NCI-H2196 treated with DMSO at 0.1 percent for 48 hours (cell line): ENCODE results near the gene S100A4.
A peak's percentile ranks its signal among the peaks of the same experiment; 100 is the strongest.

Experiments
- DNase-seq: peaks from one replicate; lab custom pipeline; 2025; ENCODE audit not compliant: unreplicated experiment; lab: John Stamatoyannopoulos, UW

Gene S100A4

DNA sequence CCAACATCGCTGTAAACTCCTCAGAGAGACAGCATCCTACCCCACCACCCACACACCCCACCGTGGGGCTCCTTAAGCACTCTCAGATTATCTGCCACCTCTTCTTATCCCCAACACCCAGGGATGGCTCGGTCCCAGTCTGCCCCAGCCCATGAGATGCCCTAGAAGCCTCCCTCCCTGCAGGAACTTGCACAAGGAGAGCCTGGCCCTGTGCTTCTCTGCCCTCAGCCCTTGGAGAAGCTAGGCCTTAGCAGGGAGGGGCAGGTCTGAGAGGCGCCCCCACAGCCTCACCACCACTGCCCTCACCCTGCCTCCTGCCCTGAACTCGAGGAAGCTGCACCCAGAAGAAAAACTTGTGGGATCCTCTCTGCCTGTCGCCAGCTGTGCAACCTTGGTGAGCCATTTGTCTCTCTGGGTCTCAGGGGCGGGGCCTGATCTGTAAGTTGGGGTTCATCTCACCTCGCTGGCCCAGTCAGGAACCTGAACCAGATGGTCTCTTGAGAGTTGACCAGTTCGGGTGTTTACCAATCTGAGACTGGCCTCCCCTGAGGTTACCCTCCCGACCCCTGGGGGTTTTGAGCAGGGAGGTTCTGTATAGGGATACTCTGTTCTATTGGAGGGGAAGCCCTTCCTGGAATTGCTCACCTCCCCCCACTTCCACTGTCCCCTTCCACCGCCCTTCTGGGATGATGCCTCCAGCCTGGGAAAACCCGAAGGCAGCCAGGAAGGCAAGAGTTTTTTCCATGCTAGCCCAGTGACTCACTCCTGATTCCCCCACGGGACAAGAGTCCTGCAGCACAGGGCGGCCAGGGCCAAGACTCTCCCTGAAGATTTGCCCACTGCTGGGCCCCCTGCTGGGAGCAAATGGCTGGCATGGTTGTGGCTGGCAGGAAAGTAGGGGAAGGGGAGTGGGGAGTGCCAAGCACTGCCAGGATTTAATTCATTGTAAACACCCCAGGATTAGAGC, 3.4 kb upstream of the S100A4 start, which contains the start of gene S100A3:
Gene S100A3, minus strand, starts transcription at position 537 of the 967 bp plus-strand sequence. CDS start 773 bp downstream, outside the sequence.
- DNase-seq, result no peak

DNA sequence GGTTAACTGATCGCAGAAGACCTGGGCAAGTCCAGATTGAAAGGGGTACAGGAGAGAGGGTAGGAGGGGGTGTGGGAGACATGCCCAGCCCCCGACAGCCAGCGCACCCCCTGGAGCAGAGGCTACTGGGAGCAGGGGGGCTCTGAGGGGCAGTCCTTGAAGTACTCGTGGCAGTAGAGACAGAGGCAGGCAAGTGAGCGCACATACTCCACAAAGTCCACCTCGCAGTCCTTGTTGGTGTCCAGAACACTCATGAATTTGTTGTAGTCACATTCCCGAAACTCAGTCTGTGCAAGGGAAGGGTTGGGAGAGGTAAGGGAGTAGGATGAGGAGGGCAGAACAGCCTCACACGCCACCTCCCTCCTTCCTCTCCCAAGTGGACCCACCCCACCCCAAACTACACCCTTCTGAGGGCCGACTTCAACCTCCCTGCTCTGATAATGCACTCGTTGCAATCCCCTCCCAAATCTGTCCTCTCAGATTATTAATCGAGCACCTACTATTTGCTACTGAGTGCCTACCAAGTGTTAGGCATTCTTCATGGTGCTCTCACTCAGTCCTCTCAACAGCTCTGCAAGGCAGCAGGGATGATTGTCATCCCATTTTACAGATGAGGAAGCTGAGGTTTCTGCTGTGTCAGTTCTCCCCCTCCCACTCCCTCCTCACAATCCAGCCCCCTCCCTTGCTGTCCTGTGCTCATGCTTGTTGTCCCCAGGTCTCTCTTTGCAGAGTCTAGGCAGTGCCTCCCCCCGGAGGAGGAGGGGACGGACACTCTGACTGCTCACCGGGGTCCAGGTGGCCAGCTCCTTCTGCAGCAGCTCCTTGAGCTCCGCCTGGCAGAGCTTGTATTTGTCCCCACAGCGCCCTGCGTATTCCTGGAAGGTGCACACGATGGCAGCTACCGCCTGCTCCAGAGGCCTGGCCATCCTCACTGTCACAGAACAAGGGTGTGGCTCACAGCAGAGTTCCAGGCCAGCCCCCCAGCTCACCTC, 2.2 kb upstream of the S100A4 start:
- DNase-seq, result no peak

DNA sequence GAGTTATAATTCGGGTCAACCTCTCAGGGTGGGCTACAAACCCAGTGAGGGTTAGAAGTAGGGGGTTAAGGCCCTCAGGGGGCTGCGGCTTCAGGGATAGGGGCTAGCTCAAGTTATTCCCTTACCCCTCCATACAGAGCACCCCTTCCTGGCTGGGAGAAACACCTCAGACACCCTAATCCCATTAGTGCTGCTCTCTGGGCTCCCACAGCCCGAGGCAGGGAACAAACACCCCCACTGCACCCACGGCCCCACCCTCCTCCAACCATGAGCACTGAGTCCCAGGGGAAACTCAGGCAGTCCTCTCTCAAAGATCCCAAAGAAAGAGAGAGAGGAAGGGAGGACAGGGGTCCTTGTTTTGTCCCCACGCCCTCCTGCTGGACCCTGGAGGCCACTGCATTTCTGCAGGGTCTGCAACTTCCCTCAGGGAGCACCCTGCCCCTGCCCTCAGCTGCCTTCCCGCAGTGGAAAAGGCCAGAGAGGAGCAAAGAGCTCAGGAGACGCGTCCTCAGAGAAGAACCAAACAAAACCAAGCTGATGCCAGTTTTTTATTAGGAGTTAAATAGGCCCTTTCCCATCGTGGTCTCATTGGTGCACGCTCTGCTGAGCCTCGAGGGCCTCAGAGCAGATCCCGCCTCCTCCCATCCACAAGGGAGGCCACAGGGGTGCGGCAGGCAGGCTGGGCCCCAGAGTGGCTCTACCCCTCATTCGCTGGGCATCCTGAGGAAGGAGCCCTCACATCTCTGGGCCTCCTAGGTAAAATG, 1.4 kb upstream of the S100A4 start:
- DNase-seq, result no peak

DNA sequence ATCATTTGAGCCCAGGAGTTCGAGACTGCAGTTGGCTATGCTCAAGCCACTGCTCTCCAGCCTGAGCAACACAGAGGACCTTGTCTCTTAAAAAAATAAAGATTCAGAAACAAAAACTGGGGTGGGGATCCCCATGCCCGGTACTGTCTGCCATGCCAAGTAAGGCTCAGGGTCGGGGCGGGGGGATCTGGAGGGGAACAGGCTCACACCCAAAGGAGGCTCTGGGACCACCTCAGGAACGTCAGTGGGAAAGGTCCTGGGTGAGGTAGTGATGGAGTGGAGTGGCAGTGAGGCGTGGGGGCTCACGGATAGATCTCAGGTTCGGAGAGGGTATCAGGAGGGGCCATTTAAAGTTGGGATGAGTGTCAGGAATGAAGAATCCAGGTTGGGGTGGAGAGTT, 765 bp upstream of the S100A4 start:
- DNase-seq, result no peak

DNA sequence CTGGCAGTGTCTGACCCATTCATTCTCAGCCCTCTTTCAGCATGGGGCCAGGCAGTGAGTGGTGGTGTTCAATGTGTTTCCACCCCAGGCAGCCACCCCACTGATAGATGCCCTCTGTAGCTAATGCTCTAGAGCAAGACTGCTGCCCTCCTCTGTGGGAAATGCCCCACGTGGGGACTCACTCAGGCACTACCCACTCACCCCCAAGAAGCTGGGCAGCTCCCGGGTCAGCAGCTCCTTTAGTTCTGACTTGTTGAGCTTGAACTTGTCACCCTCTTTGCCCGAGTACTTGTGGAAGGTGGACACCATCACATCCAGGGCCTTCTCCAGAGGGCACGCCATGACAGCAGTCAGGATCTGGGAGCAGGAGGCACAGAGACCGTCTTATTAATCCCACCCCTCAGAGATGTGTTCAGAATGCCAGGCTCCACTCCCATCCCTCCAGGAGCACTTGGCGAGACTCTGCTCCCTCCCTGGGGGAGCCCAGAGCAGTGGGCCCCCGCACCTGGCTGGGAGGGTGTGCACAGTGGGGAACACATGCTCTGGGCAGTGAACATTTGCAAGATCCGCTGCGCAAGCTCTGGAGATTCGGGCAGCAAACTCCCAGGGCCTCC, 1.0 kb downstream of the S100A4 start:
- DNase-seq, result no peak

DNA sequence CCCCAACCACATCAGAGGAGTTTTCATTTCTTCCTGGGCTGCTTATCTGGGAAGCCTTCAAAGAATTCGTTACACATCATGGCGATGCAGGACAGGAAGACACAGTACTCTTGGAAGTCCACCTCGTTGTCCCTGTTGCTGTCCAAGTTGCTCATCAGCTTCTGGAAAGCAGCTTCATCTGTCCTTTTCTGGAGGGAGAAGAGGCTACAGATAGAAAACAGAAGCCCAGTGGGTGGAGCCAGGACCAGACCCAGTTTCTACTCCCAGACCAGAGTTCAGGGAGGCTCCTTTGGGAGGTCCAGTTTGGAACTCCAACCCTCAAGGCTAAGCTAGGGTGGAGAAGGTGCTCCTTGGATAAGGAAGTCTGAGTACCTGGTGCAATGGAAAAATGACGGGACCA, 1.9 kb downstream of the S100A4 start:
- DNase-seq, result no peak

DNA sequence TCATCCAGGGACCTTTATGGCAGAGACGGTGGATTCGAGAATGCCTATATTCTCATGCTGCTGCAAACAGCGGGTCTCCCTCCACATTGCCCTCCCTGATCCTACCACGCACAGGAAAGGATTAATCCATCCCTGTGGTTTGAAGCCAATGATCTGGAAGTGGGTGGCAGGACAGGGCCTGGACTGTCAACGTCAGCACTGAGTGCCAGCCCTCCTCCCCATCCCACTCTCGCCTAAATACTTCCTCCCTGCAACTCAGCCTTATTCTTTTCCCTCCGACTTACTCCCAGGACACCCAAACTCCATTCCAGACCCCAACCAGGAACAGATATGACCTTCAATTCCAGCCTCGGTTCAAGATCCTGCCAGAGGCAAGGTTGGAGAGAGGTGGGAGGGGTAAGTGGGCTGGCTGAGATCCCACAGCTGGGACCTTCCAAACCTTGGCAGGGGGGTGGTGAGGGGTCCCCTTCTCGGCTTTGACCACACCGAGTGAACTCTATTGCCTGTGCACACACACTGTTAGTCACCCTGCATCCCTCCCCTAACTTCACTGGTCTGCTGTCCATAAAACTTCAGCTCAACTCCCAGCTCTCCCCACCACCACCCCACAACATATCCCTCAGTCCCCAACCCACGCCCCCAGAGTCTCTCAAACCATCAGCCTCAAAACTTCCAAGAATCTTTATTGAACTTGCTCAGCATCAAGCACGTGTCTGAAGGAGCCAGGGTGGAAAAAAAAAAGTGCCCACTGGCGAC, 2.5 kb downstream of the S100A4 start:
- DNase-seq, result no peak

DNA sequence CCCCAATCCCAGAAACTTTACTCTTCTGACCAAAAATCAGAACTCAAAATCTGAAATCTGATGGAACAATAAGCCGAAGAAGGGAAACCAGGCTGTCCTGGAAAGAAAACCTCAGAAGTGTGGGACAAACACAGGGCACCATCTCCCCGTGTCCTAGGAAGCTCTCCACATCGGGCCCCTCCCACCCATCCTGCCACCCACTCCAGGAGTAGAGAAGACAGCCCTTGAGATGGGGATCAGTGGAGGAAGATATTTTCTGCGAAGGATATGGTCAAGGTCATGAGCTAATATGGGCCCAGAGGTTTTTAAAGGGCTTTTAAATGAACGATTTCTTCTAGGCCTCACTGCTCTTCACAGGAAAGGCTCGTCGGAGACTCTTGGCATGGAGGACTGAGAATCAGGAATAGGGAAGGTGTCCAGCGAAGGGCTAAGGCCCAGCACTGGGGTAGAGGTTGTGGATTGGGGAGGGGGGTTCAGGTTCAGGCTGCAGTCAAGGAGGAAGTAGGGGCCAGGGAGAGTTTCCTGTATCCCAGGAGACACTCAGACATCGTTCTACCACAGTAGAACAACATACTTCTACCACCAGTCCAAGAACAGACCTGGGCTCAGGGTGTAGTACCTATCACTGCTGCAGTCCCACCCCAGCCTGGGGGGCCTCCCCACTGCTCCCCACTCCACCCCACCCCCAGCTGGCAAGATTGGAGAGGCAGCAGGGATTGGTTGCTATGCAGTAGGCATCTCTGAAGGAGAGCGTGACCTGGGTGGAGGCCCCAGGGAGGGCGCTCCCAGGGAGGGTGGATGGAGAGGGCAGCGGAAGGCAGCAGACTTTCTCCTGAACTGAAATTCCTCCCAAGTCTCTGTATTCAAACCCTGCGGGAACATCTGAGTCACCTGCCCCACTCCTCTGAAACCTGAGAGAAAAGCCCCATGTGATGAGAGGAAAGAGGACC, 3.7 kb downstream of the S100A4 start:
- no peak for DNase-seq

DNA sequence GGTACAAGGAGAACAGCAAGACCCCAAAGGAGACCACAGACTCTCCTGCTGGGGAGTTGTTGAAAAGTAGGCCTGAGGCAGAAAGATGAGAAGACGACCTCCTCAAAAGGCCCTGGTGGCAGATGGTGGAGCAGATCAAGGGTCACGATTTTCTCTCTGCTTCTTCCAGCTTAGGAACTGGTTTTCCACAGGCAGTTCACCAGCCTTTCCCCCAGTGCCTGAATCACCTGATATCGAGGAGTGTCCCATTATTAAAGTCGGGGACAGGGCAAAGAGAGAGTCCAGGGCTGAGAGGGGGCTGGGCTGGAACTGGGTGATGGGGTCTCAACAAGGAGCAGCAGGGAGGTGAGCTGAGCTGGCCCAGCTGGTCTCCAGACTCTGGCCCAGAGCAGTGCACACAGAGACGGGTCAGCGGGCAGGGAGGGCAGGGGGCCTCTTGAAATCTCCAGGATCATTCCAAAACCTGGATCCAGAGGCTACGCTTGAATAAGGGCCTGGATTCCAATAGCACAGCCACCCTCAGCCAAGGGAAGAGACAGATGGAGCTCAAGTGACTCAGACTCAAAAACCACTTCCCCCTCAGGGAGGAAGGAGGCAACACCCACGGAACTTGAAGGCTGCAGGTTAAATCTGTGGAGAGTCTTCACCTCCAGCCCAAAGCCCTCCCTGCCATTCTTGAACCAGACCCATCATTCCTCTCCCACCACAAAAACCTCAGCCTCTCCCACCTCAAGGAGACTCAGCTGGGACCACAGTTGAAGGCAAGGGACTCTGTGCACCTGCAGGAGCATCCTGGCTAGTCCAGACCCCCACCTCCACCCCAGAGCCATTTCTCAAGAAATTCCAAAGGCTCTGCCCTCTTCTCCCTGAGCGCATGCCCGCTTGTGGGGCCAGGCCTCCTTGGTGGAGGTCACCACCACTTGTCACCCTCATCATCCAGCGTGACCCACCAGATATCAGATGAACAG, 4.9 kb downstream of the S100A4 start, which contains the start of gene S100A5:
Gene S100A5, minus strand, starts transcription at position 541 of the 968 bp plus-strand sequence. CDS start 743 bp downstream, outside the sequence.
- no peak for DNase-seq

DNA sequence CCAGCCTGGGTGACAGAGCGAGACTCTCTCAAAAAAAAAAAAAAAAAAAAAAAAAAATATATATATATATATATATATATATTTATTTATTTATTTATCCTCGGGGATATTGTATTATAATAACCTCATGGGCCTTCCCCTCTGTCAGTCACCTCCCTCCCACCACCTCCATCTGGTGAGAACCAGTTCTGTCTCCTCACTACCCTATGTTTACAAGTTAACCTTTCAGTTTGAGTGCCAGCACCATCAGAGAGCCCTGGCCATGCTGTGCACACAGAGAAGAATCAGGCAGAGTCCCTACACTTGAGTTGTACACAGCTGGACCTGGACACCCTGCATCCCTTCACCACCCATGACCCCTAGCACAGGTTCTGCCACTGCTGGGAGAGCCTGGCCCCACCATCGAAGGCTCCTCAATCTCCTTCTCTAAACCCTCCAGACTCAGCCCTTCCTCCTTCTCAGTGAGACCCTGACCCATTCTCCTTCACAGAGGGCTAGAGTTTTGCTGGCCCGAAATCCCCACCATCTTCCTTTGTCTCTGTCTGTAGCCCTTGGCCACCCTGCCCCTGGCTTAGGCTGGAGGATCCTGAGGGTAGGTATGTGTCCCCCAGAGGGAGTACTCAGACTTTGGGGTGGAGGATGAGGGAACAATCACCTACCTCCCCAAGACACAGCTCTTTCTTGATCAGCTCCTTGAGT, 6.1 kb downstream of the S100A4 start:
- no peak for DNase-seq

DNA sequence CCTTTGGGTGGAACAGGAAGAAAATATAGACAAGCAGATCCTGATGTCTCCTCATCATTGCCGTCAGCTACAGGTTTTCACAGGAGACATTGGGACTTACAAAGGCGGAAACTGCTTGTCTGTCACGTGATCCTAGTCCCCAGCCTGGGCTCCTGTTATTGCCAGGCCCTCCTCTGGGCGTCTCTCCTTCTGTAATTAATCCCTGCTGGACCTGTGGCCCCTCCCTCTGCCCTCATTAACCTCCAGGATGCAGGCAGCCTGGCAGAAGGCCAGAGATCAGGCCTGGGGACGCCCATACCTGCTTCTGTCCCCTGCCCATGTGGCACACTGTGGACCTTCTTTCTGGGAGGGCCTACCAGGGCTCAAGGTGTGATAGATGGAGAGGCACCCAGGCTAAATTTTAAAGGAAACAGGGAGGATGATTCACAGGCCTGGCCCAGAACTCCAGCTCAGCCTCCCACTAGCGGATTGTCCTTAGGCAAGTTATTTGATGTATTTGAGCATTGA, 7.2 kb downstream of the S100A4 start:
- no peak for DNase-seq

DNA sequence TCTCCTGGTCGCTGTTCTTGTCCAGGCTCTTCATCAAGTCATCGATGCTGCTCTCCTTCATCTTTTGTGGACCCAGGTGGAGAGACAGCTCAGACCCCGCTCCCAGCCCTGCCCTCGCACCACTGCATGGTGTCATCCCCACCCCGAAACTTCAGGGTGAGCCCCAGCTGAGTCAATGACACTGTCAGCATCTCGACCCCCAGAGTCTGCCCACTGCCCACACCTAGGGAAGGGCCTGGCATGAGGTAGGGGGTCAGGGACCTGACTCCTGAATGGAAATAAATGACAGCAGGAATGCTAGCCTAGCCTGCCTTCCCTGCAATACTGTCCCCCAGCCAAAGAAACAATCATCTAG, 8.3 kb downstream of the S100A4 start:
- DNase-seq, result no peak

DNA sequence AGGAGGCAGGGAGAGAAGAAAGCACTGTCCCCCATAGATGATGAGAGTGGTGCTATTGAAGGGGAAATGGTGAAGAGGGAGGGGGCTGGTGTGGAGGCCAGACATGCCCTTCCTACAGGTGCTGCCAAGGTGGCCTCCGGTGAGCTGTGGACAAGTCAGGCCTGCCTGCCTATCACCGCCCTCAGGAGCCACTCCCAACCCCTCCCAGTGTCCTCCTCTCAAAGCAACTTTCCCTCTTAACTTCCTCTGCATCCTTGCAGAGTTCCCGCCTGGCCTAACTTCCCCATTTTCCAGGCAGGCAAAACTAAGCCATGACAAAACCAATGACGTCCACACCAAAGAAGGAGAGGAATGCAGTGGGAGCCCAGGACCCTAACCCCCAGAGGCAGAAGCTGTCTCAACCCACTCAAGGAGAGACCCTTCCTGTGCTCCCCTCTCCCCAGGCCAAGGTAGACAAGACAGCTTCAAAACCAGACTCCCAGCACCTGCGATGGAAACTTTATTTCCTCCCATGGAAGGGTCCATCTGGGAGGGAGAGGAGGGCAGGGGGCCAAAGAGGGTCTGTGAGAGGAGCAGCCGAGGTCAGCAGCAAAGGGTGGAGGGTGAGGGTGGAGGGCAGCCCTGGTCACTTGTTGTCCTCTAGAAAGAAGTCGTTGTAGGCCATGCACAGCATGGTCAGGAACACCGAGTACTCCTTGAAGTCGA, 8.8 kb downstream of the S100A4 start:
- DNase-seq, result no peak

DNA sequence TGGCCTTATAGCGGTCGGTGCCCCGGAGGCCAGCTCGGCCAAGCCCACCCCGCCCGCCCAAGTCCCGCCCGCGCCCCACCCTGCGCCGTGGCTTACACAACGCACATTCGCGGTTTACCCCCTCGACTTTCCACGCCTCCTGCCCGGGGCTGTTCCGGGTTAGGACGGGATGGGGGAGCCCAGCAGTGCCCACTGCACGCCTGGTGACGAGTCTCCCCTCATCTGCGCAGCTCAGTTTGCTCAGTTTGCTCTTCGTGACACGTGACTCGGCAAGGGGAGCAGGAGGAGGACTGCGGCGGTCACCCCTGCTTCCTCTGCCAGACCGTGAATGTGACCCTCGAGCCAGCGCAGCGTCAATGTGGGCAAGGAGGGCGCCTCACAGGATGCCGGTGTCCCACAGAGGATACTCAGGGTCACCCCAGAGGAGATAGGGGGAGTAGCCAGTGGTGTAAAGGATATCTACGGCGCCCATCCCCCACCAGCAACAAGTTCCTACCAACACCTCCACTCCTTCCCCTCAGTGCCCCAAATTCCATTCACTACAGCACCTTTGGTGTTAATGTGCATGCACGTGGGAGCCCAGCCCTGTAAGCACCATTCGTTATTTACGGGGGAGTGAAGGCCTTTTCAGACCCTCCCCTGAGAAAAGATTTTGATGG, 9.5 kb downstream of the S100A4 start:
- peak; percentile 43 for DNase-seq

DNA sequence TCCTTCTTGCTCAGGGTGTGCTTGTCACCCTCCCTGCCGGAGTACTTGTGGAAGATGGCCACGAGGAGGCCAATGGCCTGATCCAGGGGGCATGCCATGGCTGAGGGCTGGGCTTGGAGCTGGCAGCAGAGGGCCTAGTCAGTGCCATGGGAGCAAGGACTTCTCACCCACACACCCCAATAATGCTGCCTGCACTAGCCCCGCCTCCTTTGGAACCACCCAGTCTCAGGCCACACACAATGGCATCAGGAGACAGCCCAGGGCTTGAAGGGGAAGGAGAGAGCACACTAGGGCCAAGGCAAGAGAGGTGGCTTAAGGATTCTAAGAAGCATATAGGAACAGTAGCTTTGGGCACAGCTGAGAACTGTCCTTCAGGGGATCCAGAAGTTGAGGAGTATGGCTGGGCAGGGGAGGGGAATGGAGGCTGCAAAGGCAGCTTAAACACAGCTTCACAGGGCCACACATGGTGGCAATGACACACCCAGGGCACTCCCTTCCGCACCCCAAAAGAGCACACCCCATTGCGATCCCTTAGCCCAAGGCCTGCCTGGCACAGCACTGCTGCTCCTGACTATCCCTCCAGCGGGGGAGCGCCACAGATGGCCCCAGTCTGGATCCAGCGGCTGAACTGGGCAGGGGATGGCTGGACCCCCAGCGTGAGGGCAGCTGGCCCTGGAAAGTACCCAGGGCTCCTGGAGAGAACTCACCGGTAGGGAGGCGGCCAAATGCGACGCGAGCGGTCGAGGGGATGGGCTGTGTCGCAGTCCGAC, 10.2 kb downstream of the S100A4 start, which contains the start of gene S100A6:
Gene S100A6, minus strand, starts transcription at position 750 of the 770 bp plus-strand sequence. Its CDS starts 652 bp downstream, at position 98.
- DNase-seq, result no peak
